Peyer's patch (tissue), 4 donors: ENCODE results near the gene ANKRD44.

Experiments
- CTCF ChIP-seq, 6 experiments: fragments of 450-650 bp in 4 of 6; fragments of 200-600 bp in 2 of 6; sonication (generic) in 1 of 6; IDR thresholded peaks; one replicate each; pipeline ENCODE4 v1.5.1; 2017 to 2019; ENCODE audit warnings: antibody characterized with exemption in 6 of 6, mild to moderate bottlenecking in 3 of 6, moderate library complexity in 1 of 6
- POLR2A ChIP-seq, 2 donors: fragments of 450-650 bp; IDR thresholded peaks; one replicate each; pipeline ENCODE4 v1.5.1; 2017; ENCODE audit warnings: antibody characterized with exemption in 2 of 2, mild to moderate bottlenecking in 2 of 2, moderate library complexity in 2 of 2

- TF ChIP-seq CTCF (IDR thresholded peaks at IDR 0.05) (no peak), POLR2A (IDR thresholded peaks at IDR 0.05) (no peak)
Measured at GRCh38 chr2:197244349-197244748, 66.2 kb downstream of the ANKRD44 start.
